Activated CD4-positive, alpha-beta memory T cell treated with anti-CD3 and anti-CD28 coated beads for 36 hours (primary cell): ENCODE measurements around the gene FAM9C. TPM values are rescaled to one million over a fixed set of nuclear protein-coding genes. Genes with fewer than 3 reads are reported as not detected.

Experiments
- CTCF ChIA-PET: fragments of 350-600 bp; sonication (Branson Sonifier 250); formaldehyde crosslinking; loops from one replicate; lab custom pipeline; 2021; ENCODE audit warnings: antibody characterized with exemption, inconsistent platforms; lab: Charles Lee
- POLR2A ChIA-PET: fragments of 350-600 bp; sonication (Branson Sonifier 250); formaldehyde crosslinking; loops from one replicate; lab custom pipeline; 2021; ENCODE audit warnings: antibody characterized with exemption; lab: Charles Lee
- DNase-seq: peaks from one replicate; pipeline ENCODE4 v3.0.0-alpha.2; 2020
- H3K27ac Mint-ChIP-seq: one replicate; pipeline ENCODE4 v1.8.0; 2021; ENCODE audit warnings: mixed read lengths
- H3K27me3 Mint-ChIP-seq: one replicate; pipeline ENCODE4 v1.8.0; 2021; ENCODE audit warnings: mixed read lengths
- H3K36me3 Mint-ChIP-seq: one replicate; pipeline ENCODE4 v1.8.0; 2021; ENCODE audit warnings: mixed read lengths
- H3K4me1 Mint-ChIP-seq: one replicate; pipeline ENCODE4 v1.8.0; 2021; ENCODE audit warnings: low read depth, mixed read lengths
- H3K4me3 Mint-ChIP-seq: one replicate; pipeline ENCODE4 v1.8.0; 2021; ENCODE audit warnings: mild to moderate bottlenecking, mixed read lengths
- H3K9me3 Mint-ChIP-seq: one replicate; pipeline ENCODE4 v1.8.0; 2021; ENCODE audit warnings: mixed read lengths
- intact Hi-C: fragments of 100-400 bp; cut with micrococcal nuclease; formaldehyde crosslinking; loops from one replicate; pipeline ENCODE4 v1.15.1; 2023
- total RNA-seq, 2 experiments: library from RNA; stranded (reverse); gene quantifications; one replicate each; pipeline ENCODE4 v1.2.3, GENCODE V29; 2021

The FAM9C gene
- total RNA-seq, 2 experiments from 2014 or later: 0.05 TPM; not detected in 1

GRCh38 chrX:12989461-12989860 lies 55.0 kb downstream of the FAM9C start:
- POLR2A ChIA-PET: no interaction called here
- Mint-ChIP-seq H3K27ac (no peak overlapping the region), H3K36me3 (no peaks in the 10 kb centered on the region), H3K4me3 (no peak overlapping the region), H3K27me3 (no peaks in the 10 kb centered on the region), H3K9me3 (no peaks in the 10 kb centered on the region), H3K4me1 (peaks cover 61% of the 10 kb centered on the region)
- no peak for DNase-seq
- CTCF ChIA-PET: interaction anchor here (1.1 kb wide), 1 partner anchor 43 kb away, joined by 3 read pairs; no protein-coding TSS in a partner anchor
- intact Hi-C loops: no loop called here

- Mint-ChIP-seq H3K36me3 (no peaks in the 10 kb centered on the region), H3K9me3 (no peaks in the 10 kb centered on the region), H3K27me3 (no peaks in the 10 kb centered on the region), H3K4me1 (peaks cover 66% of the 10 kb centered on the region), H3K4me3 (no peak overlapping the region), H3K27ac (no peak overlapping the region)
- intact Hi-C loops: no loop called here
- ChIA-PET POLR2A (no interaction called here), CTCF (interaction anchor here (1.1 kb wide), 1 partner anchor 42 kb away, joined by 3 read pairs; no protein-coding TSS in a partner anchor)
- no peak for DNase-seq
These were observed 55.6 kb downstream of the FAM9C start for GRCh38 chrX:12988797-12989196.

- H3K4me1 Mint-ChIP-seq: peaks cover 70% of the 10 kb centered on the region
- ChIA-PET CTCF (interaction anchor here (1.0 kb wide), 1 partner anchor 38 kb away, joined by 6 read pairs; no protein-coding TSS in a partner anchor), POLR2A (interaction anchor here (1.9 kb wide), 1 partner anchor 10 kb away, joined by 6 read pairs; no protein-coding TSS in a partner anchor)
- H3K4me3 Mint-ChIP-seq: no peak overlapping the region
- no peaks in the 10 kb centered on the region for H3K36me3 Mint-ChIP-seq
- intact Hi-C loops: no loop called here
- H3K27me3 Mint-ChIP-seq: no peaks in the 10 kb centered on the region
- no peaks in the 10 kb centered on the region for H3K9me3 Mint-ChIP-seq
- no peak overlapping the region for H3K27ac Mint-ChIP-seq
- no peak for DNase-seq
These were observed 56.4 kb downstream of the FAM9C start for GRCh38 chrX:12987900-12988594.

- POLR2A ChIA-PET: interaction anchor here (1.9 kb wide), 1 partner anchor 9 kb away, joined by 6 read pairs; no protein-coding TSS in a partner anchor
- Mint-ChIP-seq H3K27ac (peak overlapping the region; percentile 94), H3K4me1 (peaks cover 73% of the 10 kb centered on the region), H3K9me3 (no peaks in the 10 kb centered on the region), H3K36me3 (no peaks in the 10 kb centered on the region), H3K4me3 (no peak overlapping the region), H3K27me3 (no peaks in the 10 kb centered on the region)
- DNase-seq: no peak
- intact Hi-C loops: no loop called here
- CTCF ChIA-PET: interaction anchor here (1.0 to 5.0 kb wide), 5 partner anchors 10 to 105 kb away, joined by 3 to 17 read pairs (median 6); no protein-coding TSS in a partner anchor
These were observed 57.1 kb downstream of the FAM9C start for GRCh38 chrX:12987340-12987739.

- ChIA-PET CTCF (interaction anchor here (0.7 to 5.0 kb wide), 6 partner anchors 9 to 106 kb away, joined by 3 to 17 read pairs (median 4); no protein-coding TSS in a partner anchor), POLR2A (interaction anchor here (0.9 to 3.4 kb wide), 5 partner anchors 9 to 31 kb away, joined by 3 to 22 read pairs (median 6); partner anchors contain the start of gene TMSB4X)
- Mint-ChIP-seq H3K4me3 (peak overlapping the region; percentile 55), H3K36me3 (no peaks in the 10 kb centered on the region), H3K9me3 (no peaks in the 10 kb centered on the region), H3K27me3 (no peaks in the 10 kb centered on the region), H3K4me1 (peaks cover 75% of the 10 kb centered on the region), H3K27ac (peak overlapping the region; percentile 94)
- DNase-seq: no peak
- intact Hi-C loops: no loop called here
These were observed 57.5 kb downstream of the FAM9C start for GRCh38 chrX:12986886-12987285.

GRCh38 chrX:12986164-12986779 lies 58.1 kb downstream of the FAM9C start:
- Mint-ChIP-seq H3K36me3 (no peaks in the 10 kb centered on the region), H3K27ac (peak overlapping the region; percentile 94), H3K4me1 (peaks cover 74% of the 10 kb centered on the region), H3K27me3 (no peaks in the 10 kb centered on the region), H3K4me3 (peak overlapping the region; percentile 55), H3K9me3 (no peaks in the 10 kb centered on the region)
- intact Hi-C loops: no loop called here
- POLR2A ChIA-PET: interaction anchor here (0.8 to 3.4 kb wide), 9 partner anchors 8 to 101 kb away, joined by 3 to 22 read pairs (median 6); partner anchors contain the start of gene TMSB4X
- DNase-seq: no peak
- CTCF ChIA-PET: interaction anchor here (0.7 to 5.0 kb wide), 7 partner anchors 8 to 106 kb away, joined by 3 to 17 read pairs (median 5); no protein-coding TSS in a partner anchor

Other genes starting within 250 kb of the FAM9C start
- not detected for gene TLR7, start 177.5 kb downstream of the FAM9C start, total RNA-seq
- gene TLR8, start 138.0 kb downstream of the FAM9C start, total RNA-seq: not detected
- 1,000 to 10,000 TPM; 6,087 to 6,256 TPM for gene TMSB4X, start 69.5 kb downstream of the FAM9C start, total RNA-seq